PFSK-1 (cell line): Measurements from ENCODE around the gene ZNF653.

Source experiments
- FOXP2 ChIP-seq: optimal IDR thresholded peaks from 2 replicates; pipeline ENCODE3; 2011; ENCODE audit warnings: borderline replicate concordance, control low read depth, inconsistent platforms; ENCODE audit not compliant: insufficient read depth; ENCODE audit errors: extremely low read length, extremely low read depth
- POLR2AphosphoS5 ChIP-seq: IDR thresholded peaks from 2 replicates; pipeline ENCODE4 v1.6.1; 2012; ENCODE audit warnings: low read depth, mild to moderate bottlenecking, control low read depth, low read length, moderate library complexity
- REST ChIP-seq, 2 experiments: IDR thresholded peaks; 2 replicates each; pipeline versions ENCODE4 v1.6.1 to v1.8.0; 2011 to 2012; ENCODE audit warnings: low read depth in 2 of 2, low read length in 2 of 2, control low read depth in 1 of 2, inconsistent platforms in 1 of 2, mild to moderate bottlenecking in 1 of 2, moderate library complexity in 1 of 2; ENCODE audit not compliant: insufficient read depth in 1 of 2
- SIN3A ChIP-seq: IDR thresholded peaks from 2 replicates; pipeline ENCODE4 v1.6.1; 2012; ENCODE audit warnings: mild to moderate bottlenecking, low read length, moderate library complexity, borderline replicate concordance; ENCODE audit not compliant: insufficient read depth
- TAF1 ChIP-seq: IDR thresholded peaks from 2 replicates; pipeline ENCODE4 v1.6.1; 2012; ENCODE audit warnings: low read length, control low read depth, borderline replicate concordance; ENCODE audit not compliant: insufficient read depth

Gene ZNF653

GRCh38 chr19:11540645-11541044 lies 35.0 kb upstream of the ZNF653 start:
- TF ChIP-seq TAF1, result no peak
- no peak for TF ChIP-seq REST (IDR thresholded peaks at IDR 0.05; ENCODE audit: insufficient read depth in 1 of 2, low read depth in 2 of 2, low read length in 2 of 2)
- no peak for TF ChIP-seq POLR2AphosphoS5
- TF ChIP-seq SIN3A, result no peak
- no peak for TF ChIP-seq FOXP2

- TF ChIP-seq REST (IDR thresholded peaks at IDR 0.05; ENCODE audit: insufficient read depth in 1 of 2, low read depth in 2 of 2, low read length in 2 of 2), result no peak
- TF ChIP-seq POLR2AphosphoS5, result no peak
- TF ChIP-seq TAF1, result no peak
- no peak for TF ChIP-seq FOXP2
- no peak for TF ChIP-seq SIN3A
Observed at GRCh38 chr19:11539495-11540365, 34.1 kb upstream of the ZNF653 start.

- TF ChIP-seq FOXP2, result no peak
- TF ChIP-seq SIN3A, result no peak
- no peak for TF ChIP-seq REST (IDR thresholded peaks at IDR 0.05; ENCODE audit: insufficient read depth in 1 of 2, low read depth in 2 of 2, low read length in 2 of 2)
- no peak for TF ChIP-seq POLR2AphosphoS5
- no peak for TF ChIP-seq TAF1
Observed at GRCh38 chr19:11538232-11539036, 32.8 kb upstream of the ZNF653 start, which contains the start of gene CNN1. Gene CNN1 (plus strand): TSS chr19:11538851. CDS start chr19:11538928, 77 bp downstream.

- TF ChIP-seq FOXP2 (peak; percentile 71), POLR2AphosphoS5 (peak; percentile 73; the same call in 1 of the 2 replicates), TAF1 (peak; percentile 47; the same call in 1 of the 2 replicates), SIN3A (no peak), REST (IDR thresholded peaks at IDR 0.05; ENCODE audit: insufficient read depth in 1 of 2, low read depth in 2 of 2, low read length in 2 of 2) (no peak)
Observed at GRCh38 chr19:11535792-11536595, 30.4 kb upstream of the ZNF653 start.
